Stimulated activated CD4-positive, alpha-beta T cell treated with anti-CD3 and anti-CD28 coated beads, TNF-alpha, amount 100 ng/mL, for 1 hour (primary cell): ENCODE data around the gene DYNAP.

Experiments
- DNase-seq, 3 donors: peaks; one replicate each; pipeline ENCODE4 v3.0.0-alpha.2; 2020; ENCODE audit warnings: low read depth in 3 of 3, low spot score in 1 of 3

The DYNAP gene, protein sequence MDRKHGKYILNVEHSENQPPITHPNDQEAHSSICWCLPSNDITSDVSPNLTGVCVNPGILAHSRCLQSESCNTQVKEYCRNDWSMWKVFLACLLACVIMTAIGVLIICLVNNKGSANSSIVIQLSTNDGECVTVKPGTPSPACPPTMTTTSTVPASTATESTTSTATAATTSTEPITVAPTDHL

DNA sequence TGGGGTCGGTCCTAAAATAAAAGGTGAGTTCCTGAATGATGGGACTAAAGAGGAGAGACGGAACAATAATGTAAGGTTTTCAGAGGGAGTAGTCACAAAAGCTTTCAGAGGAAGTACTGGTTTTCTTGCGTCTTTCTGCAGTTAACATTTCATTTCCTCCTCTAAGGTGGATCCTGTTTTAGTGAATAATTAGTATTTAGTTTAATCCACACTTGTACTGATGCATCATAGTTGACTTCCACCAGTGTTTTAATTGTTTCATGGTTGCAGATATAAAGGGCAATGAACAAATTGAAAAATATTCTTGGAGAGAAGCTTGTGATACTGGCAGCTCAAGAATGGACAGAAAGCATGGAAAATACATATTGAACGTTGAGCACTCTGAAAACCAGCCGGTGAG, at the start of gene DYNAP:
TSS of gene DYNAP (plus strand) at position 301 of the 400 bp plus-strand sequence. CDS start at position 339, 38 bp downstream.
- no peak for DNase-seq

DNA sequence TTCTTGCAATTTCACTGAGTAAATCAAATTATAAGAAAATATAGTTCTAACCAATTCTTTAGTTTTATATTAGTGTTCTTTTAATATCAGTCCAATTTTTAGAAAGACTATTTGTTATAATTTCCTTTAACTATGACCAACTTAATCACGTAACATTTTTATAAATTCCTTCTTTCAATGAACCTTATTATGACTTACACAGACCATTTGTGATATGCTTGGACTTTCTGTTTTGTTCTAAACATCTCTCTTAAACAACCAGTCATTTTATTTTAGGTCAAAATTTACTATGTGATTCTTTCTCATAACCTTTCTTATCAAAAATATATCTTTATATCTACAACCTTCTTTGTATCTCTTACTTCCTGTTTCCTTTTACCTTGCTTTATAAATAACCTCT, 39.5 kb upstream of the DYNAP start:
- no peak for DNase-seq

DNA sequence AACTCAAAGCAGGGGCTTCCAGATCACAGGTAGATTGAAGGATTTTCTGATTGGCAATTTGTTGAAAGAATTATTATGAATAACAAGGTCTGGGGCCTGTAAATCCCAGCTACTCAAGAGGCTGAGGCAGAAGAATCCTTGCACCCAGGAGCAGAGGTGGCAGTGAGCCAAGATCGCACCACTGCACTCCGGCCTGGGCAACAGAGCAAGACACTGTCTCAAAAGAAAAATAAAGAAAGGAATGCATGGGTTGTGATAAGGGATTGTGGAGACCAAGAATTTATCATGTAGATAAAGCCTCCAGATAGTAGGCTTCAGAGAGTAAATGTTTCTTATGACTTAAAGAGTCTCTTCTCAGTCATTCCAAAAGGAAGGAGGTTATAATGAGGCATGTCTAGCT, 35.8 kb upstream of the DYNAP start:
- no peak for DNase-seq

DNA sequence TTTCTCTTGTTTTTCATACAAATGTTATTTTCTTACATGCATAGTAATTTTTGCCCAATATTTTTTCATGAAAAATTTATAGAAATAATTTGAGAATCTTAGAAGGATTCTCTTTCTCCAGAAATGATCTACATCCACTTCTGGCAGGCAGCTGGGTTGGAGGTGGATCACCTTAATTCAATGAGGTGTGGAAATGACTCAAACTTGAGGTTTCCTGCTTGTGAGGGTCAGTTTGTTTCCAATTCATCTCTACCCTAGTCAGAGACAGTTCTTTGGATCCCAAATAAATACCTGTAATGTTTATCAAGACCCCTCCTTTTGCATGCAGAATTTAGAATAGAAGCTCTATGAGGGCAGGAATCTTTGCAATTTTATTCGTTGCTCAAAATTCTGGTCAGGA, 35.0 kb upstream of the DYNAP start:
- DNase-seq: no peak

DNA sequence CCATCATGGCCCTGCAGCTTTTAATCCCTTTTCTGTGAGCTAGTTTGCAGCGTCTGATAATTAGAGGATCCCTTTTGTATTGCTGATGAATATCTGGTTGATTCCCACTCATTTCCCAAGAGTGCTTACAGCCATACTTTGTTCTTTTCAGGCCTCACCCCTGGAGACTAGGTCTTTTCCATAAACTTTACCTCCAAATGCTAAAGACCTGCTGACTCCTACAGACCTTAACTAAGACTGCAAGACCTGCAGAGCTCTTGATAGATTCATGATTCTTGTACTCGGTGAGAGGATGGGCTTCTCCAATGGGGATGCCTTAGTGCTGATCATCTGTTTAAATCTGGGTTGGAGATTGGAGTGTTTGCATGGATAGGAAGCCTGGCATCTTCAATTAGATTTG, 33.1 kb upstream of the DYNAP start:
- no peak for DNase-seq

DNA sequence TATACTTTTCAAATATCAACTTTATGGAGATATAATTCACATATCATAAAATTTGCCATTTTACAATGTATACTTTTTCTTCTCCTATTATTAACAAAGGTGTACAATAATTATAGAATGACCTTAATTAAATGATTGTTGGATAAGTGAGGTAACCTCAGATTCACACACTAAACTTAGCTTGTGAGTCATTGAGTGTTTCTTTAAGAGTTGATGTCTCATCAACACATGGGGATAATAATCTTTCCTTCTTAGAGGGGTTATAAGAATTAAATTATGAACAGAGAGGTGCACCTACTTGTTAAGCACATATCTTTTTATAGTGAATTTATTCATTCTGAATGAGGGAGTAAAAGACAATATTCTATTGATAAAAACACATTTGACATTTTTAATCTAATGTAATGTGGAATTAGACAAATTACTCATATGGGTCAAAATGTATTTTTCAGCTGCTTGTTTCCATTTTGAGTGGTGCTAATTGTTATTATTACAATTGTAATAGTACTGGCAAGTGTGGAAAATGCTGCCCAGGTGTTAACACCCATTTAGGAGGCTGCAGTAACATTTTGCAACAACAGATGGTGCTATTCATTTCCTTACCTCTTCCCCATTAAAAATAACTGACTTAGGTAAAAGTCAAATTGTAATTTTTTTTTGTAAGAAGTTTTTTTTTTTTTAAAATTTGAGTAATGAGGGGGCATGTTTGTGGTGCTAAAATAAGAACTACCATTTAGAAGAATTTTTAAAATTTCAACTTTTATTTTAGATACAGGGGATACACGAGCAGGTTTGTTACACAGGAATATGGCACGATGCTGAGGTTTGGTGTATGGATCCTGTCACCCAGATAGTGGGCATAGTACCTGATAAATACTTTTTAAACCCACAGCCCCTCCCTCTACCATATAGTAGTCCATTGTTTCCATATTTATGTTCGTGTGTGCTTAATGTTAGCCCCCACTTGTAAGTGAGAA, 32.1 kb upstream of the DYNAP start:
- no peak for DNase-seq

DNA sequence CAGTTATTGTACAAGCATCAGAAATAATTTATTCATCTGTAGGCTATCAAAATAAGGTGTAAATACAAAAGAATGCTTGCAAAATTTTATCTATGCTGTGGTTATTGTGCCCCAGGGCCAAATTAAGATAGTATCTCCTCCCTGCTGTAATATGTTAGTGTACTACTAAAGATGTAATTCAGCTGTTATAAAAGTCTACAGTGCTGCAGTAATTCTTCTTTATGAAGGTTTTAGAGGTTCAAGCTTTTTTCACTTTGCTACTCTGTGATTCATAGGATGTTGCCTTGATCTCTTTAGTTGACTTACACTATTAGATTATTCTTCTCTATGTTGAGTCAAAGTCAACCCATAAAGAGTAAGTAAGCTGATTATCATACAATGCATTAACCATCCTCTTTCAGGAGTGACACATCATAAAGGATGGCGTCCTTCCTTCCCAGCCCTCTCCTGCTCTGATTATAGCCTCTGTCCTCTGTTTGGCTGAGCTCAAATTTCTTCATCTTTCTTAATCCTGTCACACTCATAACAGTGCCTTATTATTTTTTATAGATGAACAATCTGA, 29.3 kb upstream of the DYNAP start:
- DNase-seq: no peak

DNA sequence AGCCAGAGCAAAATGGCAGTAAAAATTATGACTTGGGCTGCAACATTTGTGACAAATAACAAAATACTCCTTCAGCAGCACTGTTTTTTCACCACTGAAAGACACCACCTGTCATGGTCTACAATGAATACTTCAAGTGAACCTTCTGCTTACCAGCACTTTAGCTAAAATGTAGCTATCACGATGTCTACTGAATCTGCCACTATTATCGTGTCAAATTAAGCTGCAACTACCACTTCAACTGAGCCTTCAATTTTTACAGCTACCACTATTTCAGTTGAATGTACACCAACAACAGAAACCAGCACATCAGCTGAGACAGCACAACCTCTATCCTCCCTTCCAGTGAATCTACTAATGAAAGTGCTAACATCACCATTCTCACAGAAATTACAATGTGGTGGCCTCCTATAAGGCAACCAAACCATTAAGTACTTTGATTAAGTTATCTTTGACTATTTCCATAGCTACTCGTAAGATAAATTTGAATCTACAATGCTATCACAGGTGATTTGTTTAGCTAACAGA, 10.8 kb upstream of the DYNAP start:
- no peak for DNase-seq

DNA sequence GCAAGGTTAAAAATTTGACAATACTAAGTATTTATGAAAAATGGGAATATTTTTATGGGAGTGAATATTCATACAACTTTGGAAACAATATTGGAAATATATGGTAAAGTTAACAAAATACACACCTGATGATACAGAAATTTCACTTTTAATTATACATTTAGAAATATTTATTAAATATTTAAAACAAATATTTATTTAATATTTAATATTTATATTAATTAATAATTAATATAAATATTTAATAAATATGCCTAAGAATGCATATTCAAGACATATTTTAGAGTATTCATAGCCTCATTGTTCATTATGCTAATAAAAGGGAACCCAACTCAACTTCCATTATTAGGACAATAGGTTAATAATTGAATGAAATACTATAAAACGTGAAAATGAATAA, 7.0 kb upstream of the DYNAP start:
- DNase-seq: no peak

DNA sequence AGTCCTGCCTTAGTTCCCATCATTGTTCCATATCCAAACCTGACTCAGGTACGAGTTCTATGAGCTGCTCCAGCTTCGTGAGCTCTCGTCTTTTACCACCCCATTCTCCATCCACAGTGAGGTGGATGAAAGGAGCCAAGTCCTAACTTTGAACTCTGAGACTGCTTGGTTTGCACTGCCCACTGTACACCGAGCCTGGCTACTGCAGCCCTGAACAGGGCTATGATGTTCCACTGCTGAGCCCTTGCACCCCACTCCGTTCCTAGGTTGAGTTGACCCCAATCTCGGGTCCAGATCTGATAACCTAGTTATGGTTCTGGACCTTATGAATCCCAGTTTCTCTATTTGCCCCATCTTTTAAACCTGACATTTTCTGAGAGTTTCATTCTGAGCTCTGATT, 5.3 kb upstream of the DYNAP start:
- no peak for DNase-seq

DNA sequence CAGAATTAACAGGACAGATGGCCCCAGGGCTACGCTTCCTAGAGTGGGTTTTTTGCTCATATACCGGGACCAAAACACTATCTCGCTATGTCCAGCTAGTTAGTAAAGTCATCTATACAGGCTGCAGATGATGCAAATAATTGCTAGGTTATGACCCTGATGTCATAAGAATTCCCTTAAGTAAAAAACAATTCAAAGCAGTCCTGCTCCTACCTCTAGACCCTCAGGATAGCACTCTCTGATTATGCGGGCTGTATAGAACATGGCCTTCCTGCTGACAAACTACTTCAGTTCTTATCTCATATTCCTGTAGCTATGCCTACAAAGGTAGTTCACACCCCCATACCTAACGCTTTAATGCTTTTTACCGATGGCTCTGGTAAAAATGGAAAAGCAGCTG, 13.2 kb downstream of the DYNAP start:
- DNase-seq: no peak

DNA sequence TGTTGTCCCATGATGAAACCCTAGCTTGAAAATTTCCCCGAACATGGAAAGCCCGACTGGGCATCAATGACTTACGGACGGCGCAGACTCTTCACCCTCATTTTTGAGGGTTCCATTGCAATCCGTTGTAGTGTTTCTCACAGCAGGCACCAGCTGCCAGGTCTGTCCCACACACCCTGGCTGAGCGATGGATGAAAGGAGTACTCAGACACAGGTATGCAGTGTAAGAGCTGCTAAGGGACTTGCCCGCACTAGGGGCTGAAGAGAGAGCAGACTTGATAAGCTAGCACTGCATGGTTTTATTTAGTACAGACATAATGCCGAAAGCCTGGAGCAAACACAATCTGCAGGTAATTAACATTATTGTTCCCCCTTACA, 15.8 kb downstream of the DYNAP start:
- DNase-seq: no peak

DNA sequence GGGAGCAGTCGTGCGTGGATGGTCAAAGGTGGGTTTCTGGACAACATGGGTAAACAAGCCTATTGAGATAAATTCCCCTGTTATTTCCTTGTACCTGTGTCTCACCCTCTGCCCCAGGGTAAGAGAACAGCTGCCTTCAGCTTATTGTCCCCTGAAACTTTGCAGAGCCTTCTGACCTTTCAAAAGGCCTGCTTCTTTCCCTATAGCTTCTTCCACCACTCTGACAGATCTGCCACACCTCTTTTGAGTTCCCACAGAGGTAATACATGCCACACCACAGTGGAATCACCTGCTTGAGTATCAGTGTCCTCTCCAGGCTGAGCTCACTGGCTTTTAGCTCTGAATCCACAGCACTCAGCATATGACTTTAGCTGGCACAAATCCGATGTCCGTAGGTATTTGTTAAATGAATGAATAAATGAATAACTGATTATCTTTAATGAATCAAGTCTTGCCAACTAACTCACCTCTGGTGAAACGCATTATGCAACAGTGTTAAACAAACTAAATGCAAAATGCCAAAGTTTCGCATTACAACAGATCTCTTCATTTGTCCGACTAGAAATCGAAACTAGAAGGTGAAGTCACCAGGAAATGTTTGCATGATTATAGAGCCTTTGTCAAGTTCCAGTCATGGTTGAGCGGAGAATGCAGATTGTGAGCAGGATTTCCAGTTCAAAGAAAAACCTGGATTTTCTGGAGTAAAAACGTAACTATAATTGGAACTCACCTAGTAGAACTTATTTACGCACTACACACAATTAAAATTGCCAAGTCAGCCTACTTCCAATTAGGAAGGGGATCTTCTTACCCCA, 16.4 kb downstream of the DYNAP start:
- DNase-seq: no peak

DNA sequence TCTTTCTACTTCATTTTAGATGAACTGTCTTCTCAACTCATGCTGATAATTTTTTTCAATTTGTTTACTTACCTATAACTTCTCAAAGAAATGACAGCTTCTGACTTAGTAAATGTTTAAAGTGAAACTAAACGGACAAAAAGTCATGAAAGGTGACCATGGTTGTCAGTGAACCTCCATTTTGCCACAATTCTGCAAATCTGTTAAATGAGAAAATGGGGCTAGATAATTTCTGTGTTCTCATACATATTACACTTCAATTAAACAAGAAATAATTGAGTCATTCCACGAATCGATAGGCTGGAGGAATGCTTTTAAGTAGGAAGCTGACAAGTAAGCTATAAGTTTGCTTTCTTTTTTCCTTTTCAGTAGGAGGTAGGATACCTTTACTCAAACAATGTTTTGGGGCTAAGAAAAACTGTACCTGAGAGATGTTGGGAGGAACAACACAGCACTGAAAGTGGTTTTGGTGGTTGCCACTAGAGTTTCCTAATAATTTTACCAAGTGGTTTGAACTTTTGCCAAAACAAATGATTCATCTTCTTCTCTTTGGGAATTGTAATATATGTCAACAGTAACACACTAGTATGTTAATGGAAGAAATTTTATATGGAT, 17.1 kb downstream of the DYNAP start:
- DNase-seq: no peak

DNA sequence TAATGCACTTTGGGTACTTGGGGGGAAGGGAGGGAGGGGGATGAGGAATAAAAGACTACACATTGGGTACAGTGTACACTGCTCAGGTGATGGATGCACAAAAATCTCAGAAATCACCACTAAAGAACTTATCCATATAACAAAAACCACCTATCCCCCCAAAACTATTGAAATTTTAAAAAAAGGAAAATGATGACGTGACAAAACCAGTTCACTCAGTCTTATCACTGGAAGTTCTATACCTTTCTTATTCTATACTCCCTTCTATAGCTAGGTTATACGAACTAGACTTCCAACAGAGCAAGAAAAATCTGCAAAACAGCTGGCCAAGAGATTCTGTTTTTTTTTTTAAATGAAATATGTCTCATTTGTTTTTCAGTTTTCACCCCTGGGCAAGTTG, 20.8 kb downstream of the DYNAP start:
- DNase-seq: no peak

DNA sequence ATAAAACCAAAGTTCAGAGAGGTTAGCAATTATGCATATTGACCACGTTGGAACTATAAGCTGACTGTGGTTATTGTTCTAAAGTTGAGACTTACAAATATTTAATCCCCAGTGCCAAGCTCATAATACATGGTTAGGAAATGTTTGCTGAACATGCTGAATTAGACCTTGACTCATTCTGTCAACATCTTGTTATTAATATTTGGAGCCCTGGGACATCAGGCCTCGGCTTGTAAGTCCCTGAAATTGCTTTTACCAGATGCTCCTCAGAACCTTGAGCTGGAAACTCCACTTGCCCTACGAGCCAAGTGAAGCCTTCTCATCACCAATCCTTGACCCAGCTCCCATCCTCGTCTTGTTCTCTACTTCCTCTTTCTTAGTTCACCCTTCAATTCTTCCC, 21.2 kb downstream of the DYNAP start:
- no peak for DNase-seq

DNA sequence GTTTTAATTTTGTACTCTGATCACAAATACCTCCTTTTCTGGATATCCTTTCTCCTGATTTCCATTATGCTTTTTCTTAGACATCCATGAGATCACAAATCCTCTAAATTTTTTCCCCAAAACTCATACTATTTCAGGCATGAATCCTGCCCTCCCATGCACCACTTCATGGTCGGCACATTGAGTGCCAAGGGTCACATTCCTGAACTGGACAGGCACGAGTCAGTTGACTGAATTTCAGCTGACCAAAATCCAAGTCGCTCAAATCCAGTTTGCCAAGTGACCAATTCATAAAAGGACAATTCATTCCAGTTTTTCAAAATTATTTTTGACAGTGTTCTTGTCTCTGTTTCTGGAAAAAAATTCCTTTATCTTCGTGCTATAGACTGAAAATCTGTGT, 22.1 kb downstream of the DYNAP start:
- DNase-seq: no peak

DNA sequence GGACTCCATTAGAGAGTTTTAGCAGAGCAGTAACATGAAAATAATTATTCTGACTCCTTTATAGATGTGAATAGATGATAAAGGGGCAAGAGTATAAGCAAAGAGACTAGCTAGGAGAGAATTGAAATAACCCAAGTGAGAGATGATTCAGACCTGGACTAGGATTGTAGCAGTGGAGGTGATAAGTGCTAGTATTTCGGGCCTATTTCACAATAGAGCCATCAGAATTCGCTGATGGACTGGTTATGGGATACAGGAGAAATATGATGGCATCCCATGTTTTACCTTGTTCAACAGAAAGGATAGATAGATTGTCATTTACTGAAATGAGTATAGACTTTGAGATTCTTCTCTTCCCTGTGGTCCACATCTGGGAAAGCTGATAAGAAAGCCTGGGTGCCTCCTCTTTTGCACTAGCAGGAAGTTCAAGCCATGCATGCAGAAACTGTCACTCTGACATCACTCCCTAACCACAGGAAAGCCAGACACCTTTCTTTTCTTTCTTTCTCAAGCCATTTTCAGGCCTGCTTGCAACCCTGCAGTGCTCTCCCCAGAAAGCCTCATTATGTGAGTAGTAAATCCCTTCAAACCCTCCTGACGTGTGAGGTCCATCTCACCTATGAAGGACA, 25.3 kb downstream of the DYNAP start:
- DNase-seq: no peak

DNA sequence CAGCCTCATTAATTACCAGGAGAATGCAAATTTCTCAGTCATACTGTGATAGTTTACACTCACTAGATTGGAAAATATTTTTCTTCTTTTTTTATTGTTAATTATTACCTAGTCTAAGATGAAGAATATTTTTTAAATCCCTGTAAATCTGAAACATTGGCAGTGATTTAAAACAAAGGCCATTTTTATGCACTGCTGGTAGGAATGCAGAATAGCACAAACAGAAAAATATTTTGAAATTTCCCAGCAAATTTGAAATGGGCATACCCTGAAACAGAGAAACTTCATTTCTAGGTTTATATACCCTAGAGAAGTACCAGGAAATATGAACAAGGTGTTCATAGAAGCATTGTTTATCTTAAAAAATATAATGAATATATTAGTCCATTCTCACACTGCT, 31.0 kb downstream of the DYNAP start:
- DNase-seq: no peak

DNA sequence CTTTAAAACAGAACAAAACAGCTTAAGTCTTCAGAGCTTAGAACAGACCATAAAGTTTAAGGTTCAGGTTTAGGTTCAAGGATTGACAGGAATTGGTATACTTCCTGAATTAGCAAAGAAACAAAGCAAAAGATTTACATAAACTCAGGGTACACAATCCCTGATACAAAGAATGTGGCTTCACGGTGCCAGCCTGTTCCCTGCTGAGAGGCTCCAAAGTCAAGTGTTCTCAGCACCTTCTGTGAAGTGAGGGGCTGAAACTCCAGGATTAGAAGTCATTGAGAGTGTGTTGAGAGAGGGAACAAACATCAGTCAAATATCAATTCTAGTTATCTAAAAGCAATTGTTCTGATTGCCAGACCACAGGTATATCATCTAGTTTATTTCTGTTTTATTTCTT, 35.7 kb downstream of the DYNAP start:
- no peak for DNase-seq
